HG02678 (cell line): ENCODE data around the gene KRT23.

Experiments used
- ATAC-seq: cut with Tn5 transposase; IDR thresholded peaks from one replicate; pipeline ENCODE4 v1.9.1; 2021; ENCODE audit warnings: mild to moderate bottlenecking, moderate library complexity; ENCODE audit not compliant: unreplicated experiment

KRT23 gene

DNA sequence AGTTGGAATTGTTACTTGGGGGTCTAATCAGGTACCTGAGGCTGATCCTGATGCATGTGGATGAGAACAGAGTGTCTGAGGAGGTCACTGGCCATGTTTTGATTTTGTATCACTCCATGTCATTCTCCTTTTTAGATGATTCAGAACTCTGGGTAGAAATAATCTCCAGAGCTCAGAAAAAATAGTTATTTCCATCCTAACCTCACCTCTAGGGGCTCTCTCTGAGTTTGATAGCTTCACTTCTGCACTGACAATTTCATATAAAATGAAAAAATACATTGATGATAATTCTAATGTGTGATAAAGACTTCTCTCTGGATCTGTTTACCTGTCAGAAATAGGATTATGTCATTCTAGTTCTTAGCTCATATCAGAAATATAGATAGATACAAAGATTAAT lies 64.2 kb downstream of the KRT23 start:
- ATAC-seq = no peak
